Measurements from ENCODE around the gene DISC1. TPM values are rescaled to one million over a fixed set of nuclear protein-coding genes. Genes with fewer than 3 reads are reported as not detected.

DISC1 gene
- total RNA-seq, 2 donors from 2014 or later: 2.3 to 7.0 TPM

- Histone ChIP-seq H3K27me3 (no peaks in the 10 kb centered on the region), H3K36me3 (replicated peaks in 1 of 2; ENCODE audit: insufficient read depth in 1 of 2, low read depth in 2 of 2) (no peaks in the 10 kb centered on the region), H3K4me3 (no peak overlapping the region), H3K27ac (no peak overlapping the region), H3K4me1 (peaks cover 13% of the 10 kb centered on the region), H3K9me3 (no peaks in the 10 kb centered on the region)
- no peak for DNase-seq
- intact Hi-C loops (cut with DNase I): no loop called here
- TF ChIP-seq CTCF (IDR thresholded peaks at IDR 0.05) (no peak), POLR2A (IDR thresholded peaks at IDR 0.05) (no peak)
- WGBS, 2 donors: 66% methylated on average over 7 of the region's 7 CpGs
- ATAC-seq: no peak
Observed at GRCh38 chr1:231838521-231838920, 211.9 kb downstream of the DISC1 start.

GRCh38 chr1:231839999-231840398 lies 213.4 kb downstream of the DISC1 start:
- ATAC-seq: no peak
- H3K4me1 ChIP-seq: peaks cover 18% of the 10 kb centered on the region
- TF ChIP-seq POLR2A (IDR thresholded peaks at IDR 0.05): no peak
- H3K9me3 ChIP-seq: no peaks in the 10 kb centered on the region
- no peak overlapping the region for H3K4me3 ChIP-seq
- intact Hi-C loops (cut with DNase I): no loop called here
- H3K27me3 ChIP-seq: no peaks in the 10 kb centered on the region
- H3K36me3 ChIP-seq (replicated peaks in 1 of 2; ENCODE audit: insufficient read depth in 1 of 2, low read depth in 2 of 2): no peaks in the 10 kb centered on the region
- H3K27ac ChIP-seq: no peak overlapping the region
- no peak for DNase-seq
- 69 to 70% methylated on average over 2 of the region's 2 CpGs for WGBS, 2 donors

- H3K27ac ChIP-seq: no peak overlapping the region
- no peak for TF ChIP-seq POLR2A (IDR thresholded peaks at IDR 0.05)
- TF ChIP-seq CTCF (IDR thresholded peaks at IDR 0.05): no peak
- no peaks in the 10 kb centered on the region for H3K36me3 ChIP-seq (replicated peaks in 1 of 2; ENCODE audit: insufficient read depth in 1 of 2, low read depth in 2 of 2)
- H3K27me3 ChIP-seq: no peaks in the 10 kb centered on the region
- peaks cover 24% of the 10 kb centered on the region for H3K4me1 ChIP-seq
- intact Hi-C loops (cut with DNase I): no loop called here
- WGBS, 2 donors: 58% methylated on average over 5 of the region's 5 CpGs
- DNase-seq: peak in 1 of 4 donors; percentile 14
- H3K9me3 ChIP-seq: no peaks in the 10 kb centered on the region
- no peak for ATAC-seq
- no peak overlapping the region for H3K4me3 ChIP-seq
Observed at GRCh38 chr1:231841616-231842344, 215.2 kb downstream of the DISC1 start.

- intact Hi-C loops (cut with DNase I): no loop called here
- H3K4me3 ChIP-seq: no peak overlapping the region
- no peaks in the 10 kb centered on the region for H3K27me3 ChIP-seq
- H3K9me3 ChIP-seq: no peaks in the 10 kb centered on the region
- no peaks in the 10 kb centered on the region for H3K36me3 ChIP-seq (replicated peaks in 1 of 2; ENCODE audit: insufficient read depth in 1 of 2, low read depth in 2 of 2)
- no peak for ATAC-seq
- DNase-seq: no peak
- H3K27ac ChIP-seq: no peak overlapping the region
- peaks cover 24% of the 10 kb centered on the region for H3K4me1 ChIP-seq
- 83 to 88% methylated on average over 1 of the region's 1 CpG for WGBS, 2 donors
- TF ChIP-seq POLR2A (IDR thresholded peaks at IDR 0.05) (no peak), CTCF (IDR thresholded peaks at IDR 0.05) (no peak)
Observed at GRCh38 chr1:231842441-231842840, 215.9 kb downstream of the DISC1 start.

- Histone ChIP-seq H3K9me3 (no peaks in the 10 kb centered on the region), H3K27me3 (no peaks in the 10 kb centered on the region), H3K36me3 (replicated peaks in 1 of 2; ENCODE audit: insufficient read depth in 1 of 2, low read depth in 2 of 2) (no peaks in the 10 kb centered on the region), H3K4me1 (peaks cover 24% of the 10 kb centered on the region), H3K4me3 (no peak overlapping the region), H3K27ac (peak overlapping the region in 2 of 4 donors; percentile 21 to 41)
- ATAC-seq: peak; percentile 21
- DNase-seq: no peak
- TF ChIP-seq POLR2A (IDR thresholded peaks at IDR 0.05) (no peak), CTCF (IDR thresholded peaks at IDR 0.05) (no peak)
- intact Hi-C loops (cut with DNase I): no loop called here
- 35 to 39% methylated on average over 7 of the region's 7 CpGs for WGBS, 2 donors
Observed at GRCh38 chr1:231844986-231845502, 218.5 kb downstream of the DISC1 start.
